Measurements from ENCODE around the gene ADK. TPM values are rescaled to one million over a fixed set of nuclear protein-coding genes. Genes with fewer than 3 reads are reported as not detected.
"Not testable (repeated sequence)": the region's sequence is repeated elsewhere in the genome, so short reads cannot be mapped to it uniquely, and the experiment has no call there.

The ADK gene
- total RNA-seq, 1 donor from 2014 or later: 41.9 TPM

- intact Hi-C loops (cut with micrococcal nuclease): no loop called here
Observed at GRCh38 chr10:74474022-74474713, 323.1 kb downstream of the ADK start.

GRCh38 chr10:74476162-74476706 lies 325.2 kb downstream of the ADK start:
- intact Hi-C loops (cut with micrococcal nuclease): not testable (repeated sequence)

DNA sequence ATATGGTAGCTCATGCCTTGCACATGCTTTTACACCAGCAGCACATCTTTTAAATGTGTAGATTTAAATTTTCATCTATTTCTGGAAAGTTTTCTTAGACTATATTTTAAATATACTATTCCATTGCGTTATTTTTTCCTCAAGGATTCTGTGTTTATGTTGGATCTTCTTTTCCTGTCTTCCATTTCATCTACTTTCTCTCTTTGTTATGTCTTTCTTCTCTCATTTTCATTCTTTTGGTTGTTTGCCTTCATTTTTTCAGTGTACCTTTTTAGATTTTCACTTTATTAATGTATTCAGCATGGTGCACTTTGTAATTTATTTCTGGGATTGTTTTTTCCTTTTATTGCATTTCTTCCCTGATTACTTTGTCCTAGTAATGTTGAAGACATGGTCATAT lies 329.8 kb downstream of the ADK start:
- intact Hi-C loops (cut with micrococcal nuclease): no loop called here

DNA sequence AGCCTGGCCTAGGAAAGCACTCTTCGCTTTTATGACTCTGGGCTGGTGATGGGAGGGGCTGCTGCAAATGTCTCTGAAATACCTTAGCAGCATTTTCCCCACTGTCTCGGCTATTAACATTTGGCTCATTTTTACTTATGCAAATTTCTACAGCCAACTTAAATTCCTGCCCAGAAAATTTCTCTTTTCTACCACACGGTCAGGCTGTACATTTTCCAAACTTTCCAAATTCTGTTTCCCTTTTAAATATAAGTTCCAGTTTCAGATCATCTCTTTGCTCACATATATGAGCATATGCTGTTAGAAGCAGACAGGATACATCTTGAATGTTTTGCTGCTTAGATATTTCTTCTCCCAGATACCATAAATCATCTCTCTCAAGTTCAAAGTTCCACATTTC lies 332.3 kb downstream of the ADK start:
- intact Hi-C loops (cut with micrococcal nuclease): no loop called here

DNA sequence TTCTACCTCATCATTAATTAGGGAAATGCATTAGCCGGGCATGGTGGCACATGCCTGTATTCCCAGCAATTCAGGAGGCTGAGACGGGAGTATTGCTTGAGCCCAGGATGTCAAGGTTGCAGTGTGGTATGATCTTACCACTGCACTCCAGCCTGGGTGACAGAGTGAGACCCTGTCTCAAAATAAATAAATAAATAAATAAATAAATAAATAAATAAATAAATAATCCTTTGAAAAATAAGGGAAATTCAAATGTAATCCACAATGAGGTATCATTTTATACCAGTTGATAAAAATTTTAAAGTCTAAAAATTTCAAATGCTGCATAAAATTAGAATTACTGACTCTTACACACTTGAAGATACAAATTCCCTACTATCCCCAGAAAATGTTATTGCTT lies 334.3 kb downstream of the ADK start:
- intact Hi-C loops (cut with micrococcal nuclease): no loop called here

GRCh38 chr10:74486659-74487058 lies 335.6 kb downstream of the ADK start:
- intact Hi-C loops (cut with micrococcal nuclease): no loop called here

GRCh38 chr10:74488907-74489306 lies 337.9 kb downstream of the ADK start:
- intact Hi-C loops (cut with micrococcal nuclease): no loop called here

DNA sequence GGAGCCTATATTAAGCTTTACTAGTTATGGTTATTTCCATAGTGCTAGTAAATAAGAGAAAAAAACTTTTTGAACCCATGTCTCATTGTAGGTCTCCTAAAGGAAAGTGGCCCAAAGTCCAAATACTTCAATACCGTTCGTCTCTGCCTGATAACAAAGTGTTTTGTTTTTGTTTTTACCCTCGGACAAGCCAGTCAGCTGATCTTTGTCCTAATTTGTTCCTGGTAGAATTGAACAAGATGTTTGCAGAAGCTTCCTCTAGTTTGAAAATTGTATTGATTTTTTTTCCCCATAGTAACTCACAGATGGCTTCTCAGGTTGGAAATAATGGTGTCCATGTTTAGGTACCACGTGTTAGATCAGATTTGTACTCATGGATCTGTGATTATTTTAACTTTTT lies 339.5 kb downstream of the ADK start:
- intact Hi-C loops (cut with micrococcal nuclease): no loop called here

- intact Hi-C loops (cut with micrococcal nuclease): no loop called here
Observed at GRCh38 chr10:74491014-74491413, 340.0 kb downstream of the ADK start.

GRCh38 chr10:74496276-74496675 lies 345.3 kb downstream of the ADK start:
- intact Hi-C loops (cut with micrococcal nuclease): not testable (repeated sequence)

DNA sequence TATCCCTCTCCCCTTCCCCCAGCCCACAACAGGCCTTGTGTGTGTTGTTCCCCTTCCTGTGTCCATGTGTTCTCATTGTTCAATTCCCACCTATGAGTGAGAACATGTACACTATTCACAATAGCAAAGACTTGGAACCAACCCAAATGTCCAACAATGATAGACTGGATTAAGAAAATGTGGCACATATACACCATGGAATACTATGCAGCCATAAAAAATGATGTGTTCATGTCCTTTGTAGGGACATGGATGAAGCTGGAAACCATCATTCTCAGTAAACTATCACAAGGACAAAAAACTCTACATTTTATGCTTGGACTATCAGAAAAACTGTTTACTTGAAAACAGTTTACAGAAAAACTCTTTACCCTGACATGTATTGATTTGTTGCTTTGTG lies 347.6 kb downstream of the ADK start:
- intact Hi-C loops (cut with micrococcal nuclease): not testable (repeated sequence)

DNA sequence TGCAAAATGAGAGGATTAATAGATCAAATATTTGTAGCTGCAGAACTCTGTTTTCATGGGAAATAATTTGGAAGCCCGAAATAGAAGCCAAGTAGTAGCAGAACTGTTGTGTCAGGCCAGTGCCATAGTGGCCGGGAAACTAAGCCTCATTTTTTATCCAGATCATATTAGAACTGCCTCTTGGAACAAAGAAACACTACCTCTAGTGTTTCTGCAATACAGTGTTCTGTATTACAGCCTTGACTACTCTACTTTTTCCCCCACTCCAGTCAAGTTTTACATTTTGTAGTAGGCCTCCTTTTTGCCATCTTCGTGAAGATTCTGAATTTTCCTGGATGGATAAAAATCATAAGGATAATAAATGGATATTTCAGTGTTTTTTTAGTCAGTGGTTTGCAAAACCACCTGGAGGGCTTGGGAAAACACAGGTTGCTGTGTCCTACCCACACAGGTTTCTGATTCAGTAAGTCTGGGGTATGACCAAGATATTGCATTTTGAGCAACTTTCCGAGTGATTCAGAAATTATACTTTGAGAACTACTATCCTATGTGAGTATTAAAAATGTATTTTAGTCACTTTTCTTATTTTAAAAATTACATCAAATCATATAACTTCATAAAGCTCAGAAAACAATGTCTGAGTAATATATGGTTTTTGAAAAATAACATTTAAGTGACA lies 349.1 kb downstream of the ADK start:
- intact Hi-C loops (cut with micrococcal nuclease): no loop called here

GRCh38 chr10:74500816-74501215 lies 349.8 kb downstream of the ADK start:
- intact Hi-C loops (cut with micrococcal nuclease): no loop called here

DNA sequence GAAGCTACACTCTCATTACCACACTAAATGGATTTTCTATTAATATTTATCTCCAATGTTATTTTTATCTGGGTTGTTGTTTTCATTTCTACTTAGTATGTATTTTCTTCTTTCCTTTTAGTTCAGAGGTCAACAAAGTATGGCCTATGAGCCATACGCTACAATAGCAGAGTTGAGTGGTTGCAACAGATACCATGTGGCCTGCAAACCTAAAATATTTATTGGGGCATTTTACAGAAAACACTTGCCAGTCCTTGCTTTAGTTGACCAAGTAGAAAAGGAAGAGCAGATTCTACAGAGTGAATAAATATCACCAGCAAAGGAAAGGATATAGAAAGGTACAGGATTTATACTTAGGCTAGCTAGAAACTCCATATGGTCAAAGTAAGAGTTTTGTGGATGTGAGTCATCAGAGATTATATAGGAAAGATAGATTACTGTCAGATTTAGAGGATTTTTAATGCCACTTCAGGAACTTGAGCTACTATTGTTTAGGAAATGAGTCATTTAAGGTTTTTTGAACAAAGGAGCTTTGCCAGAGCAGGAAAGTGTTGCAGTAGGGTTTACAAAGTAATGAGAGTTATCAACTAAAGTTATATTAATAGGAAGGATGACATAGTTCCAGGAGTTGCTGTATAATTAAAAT lies 352.1 kb downstream of the ADK start:
- intact Hi-C loops (cut with micrococcal nuclease): no loop called here

- intact Hi-C loops (cut with micrococcal nuclease): no loop called here
Observed at GRCh38 chr10:74507951-74508350, 356.9 kb downstream of the ADK start.

DNA sequence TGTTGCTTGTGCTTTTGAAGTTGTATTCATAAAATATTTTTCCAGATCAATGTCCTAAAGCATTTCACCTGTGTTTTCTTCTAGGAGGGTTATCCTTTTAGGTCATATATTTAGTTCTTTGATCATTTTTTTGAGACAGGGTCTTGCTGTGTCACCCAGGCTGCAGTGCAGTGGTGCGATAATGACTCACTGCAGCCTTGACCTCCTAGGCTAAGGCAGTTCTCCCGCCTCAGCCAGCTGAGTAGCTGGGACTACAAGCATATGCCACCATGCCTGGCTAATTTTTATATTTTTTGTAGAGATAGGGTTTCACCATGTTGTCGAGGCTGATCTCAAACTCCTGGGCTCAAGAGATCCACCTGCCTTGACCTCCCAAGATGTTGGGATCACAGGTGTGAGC lies 359.6 kb downstream of the ADK start:
- intact Hi-C loops (cut with micrococcal nuclease): no loop called here

GRCh38 chr10:74511051-74511450 lies 360.0 kb downstream of the ADK start:
- intact Hi-C loops (cut with micrococcal nuclease): no loop called here

GRCh38 chr10:74514322-74514721 lies 363.3 kb downstream of the ADK start:
- intact Hi-C loops (cut with micrococcal nuclease): no loop called here

GRCh38 chr10:74518061-74518460 lies 367.0 kb downstream of the ADK start:
- intact Hi-C loops (cut with micrococcal nuclease): no loop called here

- intact Hi-C loops (cut with micrococcal nuclease): no loop called here
Observed at GRCh38 chr10:74521526-74521925, 370.5 kb downstream of the ADK start.

DNA sequence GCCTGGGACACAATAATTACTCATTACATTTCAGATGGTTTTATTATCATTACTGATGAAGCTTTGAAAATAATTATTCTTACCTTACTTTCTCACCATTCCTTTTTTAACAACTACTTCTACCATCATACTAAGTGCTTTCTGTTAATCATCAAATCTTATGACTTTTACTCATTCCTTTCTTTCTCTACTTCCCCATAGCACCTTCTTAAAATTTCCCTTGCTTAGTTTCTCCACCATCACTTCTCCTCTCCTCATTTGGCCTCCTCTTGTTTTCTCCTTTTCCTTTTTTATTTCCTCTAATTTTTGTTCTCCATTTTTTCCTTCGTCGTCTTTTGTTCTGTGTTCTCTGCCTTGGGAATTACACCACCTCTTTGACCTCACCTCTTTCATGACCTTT lies 372.2 kb downstream of the ADK start:
- intact Hi-C loops (cut with micrococcal nuclease): no loop called here

- intact Hi-C loops (cut with micrococcal nuclease): no loop called here
Observed at GRCh38 chr10:74525885-74526284, 374.9 kb downstream of the ADK start.
